GM23248 (cell line): ENCODE measurements around the gene CCDC127. TPM values are rescaled to one million over a fixed set of nuclear protein-coding genes. Genes with fewer than 3 reads are reported as not detected.
A peak's percentile ranks its signal among the peaks of the same experiment; 100 is the strongest.

ENCODE experiments used
- DNase-seq: peaks from one replicate; pipeline ENCODE4 v3.0.0-alpha.2; 2015
- H2AFZ ChIP-seq: fragments of 200-600 bp; sonication (generic); 2 replicates; pipeline ENCODE4 v1.6.1; 2016; ENCODE audit warnings: antibody characterized with exemption
- H3F3A ChIP-seq: fragments of 200-600 bp; sonication (generic); 2 replicates; pipeline ENCODE4 v1.6.1; 2016; ENCODE audit warnings: mild to moderate bottlenecking, antibody characterized with exemption, mixed run types; ENCODE audit not compliant: insufficient read depth
- H3K27ac ChIP-seq: fragments of 200-600 bp; sonication (generic); 2 replicates; pipeline ENCODE4 v1.5.1; 2016; ENCODE audit warnings: mild to moderate bottlenecking
- H3K27me3 ChIP-seq: fragments of 200-600 bp; sonication (generic); replicated peaks from 2 replicates; pipeline ENCODE4 v1.6.1; 2016; ENCODE audit warnings: mild to moderate bottlenecking; ENCODE audit not compliant: insufficient read depth
- H3K36me3 ChIP-seq: fragments of 200-600 bp; sonication (generic); 2 replicates; pipeline ENCODE4 v1.6.1; 2016; ENCODE audit warnings: low read depth, mild to moderate bottlenecking
- H3K4me1 ChIP-seq: fragments of 200-600 bp; sonication (generic); 2 replicates; pipeline ENCODE4 v1.6.1; 2016; ENCODE audit warnings: mild to moderate bottlenecking; ENCODE audit not compliant: insufficient read depth
- H3K4me2 ChIP-seq: fragments of 200-600 bp; sonication (generic); one replicate; pipeline ENCODE4 v1.6.1; 2016; ENCODE audit warnings: mild to moderate bottlenecking; ENCODE audit not compliant: unreplicated experiment
- H3K4me3 ChIP-seq: fragments of 200-600 bp; sonication (generic); 2 replicates; pipeline ENCODE4 v1.5.1; 2016; ENCODE audit warnings: mild to moderate bottlenecking
- H3K79me2 ChIP-seq: fragments of 200-600 bp; sonication (generic); 2 replicates; pipeline ENCODE4 v1.6.1; 2016; ENCODE audit warnings: mild to moderate bottlenecking; ENCODE audit not compliant: insufficient read depth
- H3K9ac ChIP-seq: fragments of 200-600 bp; sonication (generic); 2 replicates; pipeline ENCODE4 v1.6.1; 2016; ENCODE audit warnings: mild to moderate bottlenecking
- H3K9me2 ChIP-seq: fragments of 200-600 bp; sonication (generic); 2 replicates; pipeline ENCODE4 v1.6.1; 2016; ENCODE audit warnings: mixed run types, mild to moderate bottlenecking, moderate library complexity; ENCODE audit not compliant: insufficient read depth
- H3K9me3 ChIP-seq: fragments of 200-600 bp; sonication (generic); one replicate; pipeline ENCODE4 v1.6.1; 2017; ENCODE audit warnings: low read depth
- H4K20me1 ChIP-seq: fragments of 200-600 bp; sonication (generic); 2 replicates; pipeline ENCODE4 v1.6.0; 2016; ENCODE audit not compliant: insufficient read depth
- EZH2 ChIP-seq: fragments of 200-600 bp; sonication (generic); IDR thresholded peaks from 2 replicates; pipeline ENCODE4 v1.6.1; 2018; ENCODE audit warnings: antibody characterized with exemption, mild to moderate bottlenecking; ENCODE audit not compliant: insufficient read depth, poor library complexity, severe bottlenecking
- EZH2phosphoT487 ChIP-seq: fragments of 200-600 bp; sonication (generic); IDR thresholded peaks from 2 replicates; pipeline ENCODE4 v1.6.1; 2018; ENCODE audit warnings: antibody characterized with exemption, moderate library complexity, mild to moderate bottlenecking, low read depth; ENCODE audit not compliant: insufficient read depth
- WGBS, 2 experiments: methylation state at CpG; one replicate each; pipeline ENCODE4 v1.1.6; 2015 to 2017; ENCODE audit warnings: low lambda C conversion rate in 2 of 2, low coverage in 1 of 2; ENCODE audit errors: missing lambda C conversion rate in 2 of 2; 5-methylcytosine and 5-hydroxymethylcytosine counted together
- in situ Hi-C: fragments of 300-500 bp; cut with MboI; formaldehyde crosslinking; loops from 2 replicates; pipeline ENCODE4 v1.15.0; 2020
- polyA plus RNA-seq: library from polyadenylated mRNA; unstranded; fragments of >200 nt; fragmentation: Nextera tagmentation; extraction: Ambion mirVana; gene quantifications from 2 replicates; pipeline ENCODE4 v1.2.1, GENCODE V29; 2016
- total RNA-seq: library from RNA; depleted of rRNA; stranded (reverse); fragments of >200 nt; shearing (Covaris generic); gene quantifications from 2 replicates; pipeline ENCODE4 v1.2.3, GENCODE V29; 2014

CCDC127 gene
- total and polyA plus RNA-seq, 2 experiments from 2014 or later, result 6.3 to 11.3 TPM

- 72 to 79% methylated on average over 23 of the region's 23 CpGs for WGBS, 2 experiments
- no peak for DNase-seq
- in situ Hi-C loops, result no loop called here
Observed at GRCh38 chr5:160921-161802, 56.8 kb downstream of the CCDC127 start.

DNA sequence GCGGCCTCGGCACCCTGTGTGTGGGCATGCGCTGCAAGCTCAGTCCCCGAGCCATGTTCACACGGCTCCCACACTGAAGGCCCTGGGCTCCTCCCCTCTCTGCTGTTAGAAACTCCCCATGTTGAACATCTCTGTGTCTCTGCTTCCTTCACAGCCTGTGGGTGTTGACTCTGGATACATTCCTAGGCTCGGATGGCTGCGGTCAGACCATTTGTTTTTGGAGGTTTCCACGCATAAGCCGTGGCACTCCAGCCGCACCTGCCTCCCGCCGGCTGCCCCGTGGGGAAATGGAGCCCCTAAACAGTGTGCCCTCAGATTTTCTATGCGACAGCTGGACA is 57.8 kb downstream of the CCDC127 start:
- Histone ChIP-seq H3K9me2 (no peaks in the 10 kb centered on the region), H3K79me2 (no peaks in the 10 kb centered on the region), H3K36me3 (no peaks in the 10 kb centered on the region), H3F3A (no peaks in the 10 kb centered on the region), H3K9ac (no peak overlapping the region), H3K27ac (no peak overlapping the region), H3K4me3 (no peak overlapping the region), H3K27me3 (no peaks in the 10 kb centered on the region), H4K20me1 (no peaks in the 10 kb centered on the region), H3K4me2 (no peak overlapping the region), H3K9me3 (no peaks in the 10 kb centered on the region), H3K4me1 (peaks cover 8% of the 10 kb centered on the region), H2AFZ (no peak overlapping the region)
- no peak for DNase-seq
- in situ Hi-C loops, result no loop called here
- TF ChIP-seq EZH2phosphoT487 (no peak), EZH2 (no peak)
- 85 to 89% methylated on average over 14 of the region's 14 CpGs for WGBS, 2 experiments

More at GRCh38 chr5:160921-161802, 56.8 kb downstream of the CCDC127 start:
- H4K20me1 ChIP-seq, result no peaks in the 10 kb centered on the region
- H3K4me2 ChIP-seq, result no peak overlapping the region
- H3K9me2 ChIP-seq, result no peaks in the 10 kb centered on the region
- no peaks in the 10 kb centered on the region for H3K9me3 ChIP-seq
- no peaks in the 10 kb centered on the region for H3K36me3 ChIP-seq
- no peaks in the 10 kb centered on the region for H3K79me2 ChIP-seq
- H3K4me1 ChIP-seq, result peaks cover 8% of the 10 kb centered on the region
- TF ChIP-seq EZH2phosphoT487 (no peak), EZH2 (no peak)
- no peak overlapping the region for H3K27ac ChIP-seq
- no peak overlapping the region for H2AFZ ChIP-seq
- no peak overlapping the region for H3K4me3 ChIP-seq
- H3K27me3 ChIP-seq, result no peaks in the 10 kb centered on the region
- H3K9ac ChIP-seq, result no peak overlapping the region
- H3F3A ChIP-seq, result no peaks in the 10 kb centered on the region

- Histone ChIP-seq H3K9me3 (no peaks in the 10 kb centered on the region), H3K4me3 (no peak overlapping the region), H4K20me1 (no peaks in the 10 kb centered on the region), H3F3A (no peaks in the 10 kb centered on the region), H3K4me2 (peak overlapping the region; percentile 7), H3K79me2 (no peaks in the 10 kb centered on the region), H3K9ac (no peak overlapping the region), H3K9me2 (no peaks in the 10 kb centered on the region), H2AFZ (no peak overlapping the region), H3K27me3 (no peaks in the 10 kb centered on the region), H3K36me3 (no peaks in the 10 kb centered on the region), H3K4me1 (peaks cover 8% of the 10 kb centered on the region), H3K27ac (no peak overlapping the region)
- WGBS, 2 experiments, result 61 to 64% methylated on average over 19 of the region's 19 CpGs
- peak; percentile 65 for DNase-seq
- TF ChIP-seq EZH2phosphoT487, result no peak
- no peak for TF ChIP-seq EZH2
- in situ Hi-C loops, result no loop called here
Observed at GRCh38 chr5:159448-160172, 58.3 kb downstream of the CCDC127 start.

GRCh38 chr5:158807-159447 is 59.0 kb downstream of the CCDC127 start:
- Histone ChIP-seq H3K27me3 (no peaks in the 10 kb centered on the region), H3K36me3 (no peaks in the 10 kb centered on the region), H3F3A (no peaks in the 10 kb centered on the region), H3K4me1 (peaks cover 8% of the 10 kb centered on the region), H3K9me3 (no peaks in the 10 kb centered on the region), H3K4me3 (no peak overlapping the region), H3K9me2 (no peaks in the 10 kb centered on the region), H2AFZ (no peak overlapping the region), H3K27ac (no peak overlapping the region), H3K4me2 (peak overlapping the region; percentile 7), H3K79me2 (no peaks in the 10 kb centered on the region), H4K20me1 (no peaks in the 10 kb centered on the region), H3K9ac (no peak overlapping the region)
- DNase-seq, result no peak
- WGBS, 2 experiments, result 70 to 72% methylated on average over 17 of the region's 17 CpGs
- in situ Hi-C loops, result no loop called here
- TF ChIP-seq EZH2phosphoT487, result no peak
- TF ChIP-seq EZH2, result no peak
